GM21717 (cell line): Measurements from ENCODE around the gene KRTAP21-3.
"Not testable (repeated sequence)": the region's sequence is repeated elsewhere in the genome, so short reads cannot be mapped to it uniquely, and the experiment has no call there.

Experiments used
- ATAC-seq: cut with Tn5 transposase; IDR thresholded peaks from one replicate; pipeline ENCODE4 v1.9.1; 2021; ENCODE audit warnings: mild to moderate bottlenecking, moderate library complexity; ENCODE audit not compliant: unreplicated experiment

Gene KRTAP21-3

GRCh38 chr21:30718239-30718909 lies at the start of gene KRTAP21-3:
TSS of gene KRTAP21-3 (minus strand) at chr21:30718777. CDS start at chr21:30718759, 18 bp downstream.
- no peak for ATAC-seq

- no peak for ATAC-seq
These were observed 42.2 kb upstream of the KRTAP21-3 start for GRCh38 chr21:30760776-30761175.

- no peak for ATAC-seq
These were observed 39.7 kb upstream of the KRTAP21-3 start for GRCh38 chr21:30758306-30758705.

GRCh38 chr21:30755328-30755727 lies 36.8 kb upstream of the KRTAP21-3 start, which contains the start of gene KRTAP21-1:
TSS of gene KRTAP21-1 (minus strand) at chr21:30755428. CDS start at chr21:30755378, 50 bp downstream.
- not testable (repeated sequence) for ATAC-seq

- no peak for ATAC-seq
These were observed 28.6 kb upstream of the KRTAP21-3 start, which contains the start of gene KRTAP21-2 for GRCh38 chr21:30747159-30747558. TSS of gene KRTAP21-2 (minus strand) at chr21:30747259. CDS start at chr21:30747202, 57 bp downstream.

GRCh38 chr21:30740462-30740861 lies 21.9 kb upstream of the KRTAP21-3 start:
- ATAC-seq = no peak

GRCh38 chr21:30733026-30733425 lies 14.4 kb upstream of the KRTAP21-3 start:
- no peak for ATAC-seq

GRCh38 chr21:30726726-30727125 lies 8.1 kb upstream of the KRTAP21-3 start:
- no peak for ATAC-seq

- ATAC-seq = no peak
These were observed 824 bp upstream of the KRTAP21-3 start for GRCh38 chr21:30719401-30719800.

GRCh38 chr21:30717105-30717504 lies 1.5 kb downstream of the KRTAP21-3 start:
- no peak for ATAC-seq

GRCh38 chr21:30714946-30715345 lies 3.6 kb downstream of the KRTAP21-3 start:
- no peak for ATAC-seq

GRCh38 chr21:30714456-30714855 lies 4.1 kb downstream of the KRTAP21-3 start:
- ATAC-seq = no peak

GRCh38 chr21:30713766-30714165 lies 4.8 kb downstream of the KRTAP21-3 start:
- ATAC-seq = no peak

GRCh38 chr21:30710499-30710898 lies 8.1 kb downstream of the KRTAP21-3 start:
- ATAC-seq = no peak

GRCh38 chr21:30707409-30707808 lies 11.2 kb downstream of the KRTAP21-3 start:
- no peak for ATAC-seq

- ATAC-seq = no peak
These were observed 22.6 kb downstream of the KRTAP21-3 start for GRCh38 chr21:30695956-30696355.

- ATAC-seq = no peak
These were observed 28.8 kb downstream of the KRTAP21-3 start for GRCh38 chr21:30689822-30690221.

- no peak for ATAC-seq
These were observed 34.1 kb downstream of the KRTAP21-3 start for GRCh38 chr21:30684506-30684905.

GRCh38 chr21:30680586-30680985 lies 38.0 kb downstream of the KRTAP21-3 start:
- ATAC-seq = no peak

- ATAC-seq = no peak
These were observed 41.8 kb downstream of the KRTAP21-3 start for GRCh38 chr21:30676737-30677136.

GRCh38 chr21:30674312-30674711 lies 44.3 kb downstream of the KRTAP21-3 start:
- no peak for ATAC-seq

- no peak for ATAC-seq
These were observed 45.5 kb downstream of the KRTAP21-3 start for GRCh38 chr21:30672985-30673650.
